K562 (cell line): Measurements from ENCODE around the gene CPZ. TPM values are rescaled to one million over a fixed set of nuclear protein-coding genes. Genes with fewer than 3 reads are reported as not detected.

Source experiments
- GATA2 ChIP-seq: sonication (generic); formaldehyde crosslinking; IDR thresholded peaks from 2 replicates; pipeline ENCODE4 v1.4.0; 2020; ENCODE audit warnings: mild to moderate bottlenecking, missing genetic modification reagents
- HDAC3 ChIP-seq: fragments of 450-650 bp; IDR thresholded peaks from 2 replicates; pipeline ENCODE4 v1.6.1; 2018; ENCODE audit warnings: borderline replicate concordance, mild to moderate bottlenecking, moderate library complexity; ENCODE audit not compliant: partially characterized antibody
- PHF21A ChIP-seq: fragments of 450-650 bp; IDR thresholded peaks from 2 replicates; pipeline ENCODE4 v1.6.1; 2017; ENCODE audit warnings: low read depth, borderline replicate concordance
- RFX1 ChIP-seq: fragments of 450-650 bp; IDR thresholded peaks from 2 replicates; pipeline ENCODE4 v1.6.1; 2016; ENCODE audit warnings: mild to moderate bottlenecking, moderate library complexity
- RNF219 ChIP-seq: fragments of 250-450 bp; sonication (Bioruptor Pico); IDR thresholded peaks from 2 replicates; pipeline ENCODE4 v1.5.0; 2022; ENCODE audit warnings: mild to moderate bottlenecking
- SAFB ChIP-seq: fragments of 200-400 bp; formaldehyde crosslinking; IDR thresholded peaks from 2 replicates; pipeline ENCODE4 v1.6.1; 2017; ENCODE audit warnings: low read depth, low read length, borderline replicate concordance
- TSHZ1 ChIP-seq: fragments of 250-450 bp; sonication (Bioruptor Pico); IDR thresholded peaks from 2 replicates; pipeline ENCODE4 v1.4.0; 2020; ENCODE audit warnings: mild to moderate bottlenecking, moderate library complexity
- ZBTB33 ChIP-seq: sonication (generic); formaldehyde crosslinking; IDR thresholded peaks from 2 replicates; pipeline ENCODE4 v1.8.1; 2023; ENCODE audit warnings: mild to moderate bottlenecking, missing genetic modification reagents
- polyA plus RNA-seq, 8 experiments: library from polyadenylated mRNA; depleted of rRNA in 4 of 8; stranded (reverse) in 5 of 8; unstranded in 3 of 8; fragments of >200 nt; fragmentation: Nextera tagmentation in 2 of 8; fragmentation: Illumina TruSeq in 1 of 8; extraction: Ambion mirVana in 2 of 8; extraction: Trizol in 1 of 8; gene quantifications; 2 replicates each; pipeline versions ENCODE4 v1.2.1 to v1.2.3, GENCODE V29; 2011 to 2014; ENCODE audit warnings: inconsistent platforms in 1 of 8, missing spikeins in 1 of 8
- total RNA-seq, 7 experiments: library from RNA; depleted of rRNA in 6 of 7; stranded (reverse); fragments of >200 nt in 6 of 7; fragmentation: Illumina TruSeq in 2 of 7; extraction: Trizol in 2 of 7; gene quantifications; 2 replicates each; pipeline versions ENCODE4 v1.2.1 to v1.2.3, GENCODE V29; 2011 to 2021; ENCODE audit warnings: low replicate concordance in 1 of 7

Gene CPZ
- total and polyA plus RNA-seq, 9 of the 15 experiments (the other 6 are each of a cell fraction or from before 2014, with no cell fraction given): 0.06 to 2.2 (median 1.2) TPM; not detected in 1

GRCh38 chr4:8547108-8547911 lies 45.3 kb upstream of the CPZ start (continued):
- TF ChIP-seq RNF219 (CRISPR knock-in tag) (no peak), SAFB (no peak), GATA2 (CRISPR knock-in tag) (no peak), ZBTB33 (CRISPR knock-in tag) (no peak), TSHZ1 (CRISPR knock-in tag) (no peak), HDAC3 (no peak), PHF21A (no peak), RFX1 (no peak)
